ENCODE data around the gene CUTC.
"Not testable (repeated sequence)": the region's sequence is repeated elsewhere in the genome, so short reads cannot be mapped to it uniquely, and the experiment has no call there.

CUTC gene, protein sequence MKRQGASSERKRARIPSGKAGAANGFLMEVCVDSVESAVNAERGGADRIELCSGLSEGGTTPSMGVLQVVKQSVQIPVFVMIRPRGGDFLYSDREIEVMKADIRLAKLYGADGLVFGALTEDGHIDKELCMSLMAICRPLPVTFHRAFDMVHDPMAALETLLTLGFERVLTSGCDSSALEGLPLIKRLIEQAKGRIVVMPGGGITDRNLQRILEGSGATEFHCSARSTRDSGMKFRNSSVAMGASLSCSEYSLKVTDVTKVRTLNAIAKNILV

GRCh38 chr10:99732033-99732842 is at the start of gene CUTC, which contains the start of gene COX15:
TSS of gene CUTC (plus strand) at chr10:99732234. CDS start at chr10:99732349, 115 bp downstream.
TSS of gene COX15 (minus strand) at chr10:99732127. CDS start at chr10:99732049, 78 bp downstream.
- peak; percentile 84 for DNase-seq (ENCODE audit: low spot score)

DNA sequence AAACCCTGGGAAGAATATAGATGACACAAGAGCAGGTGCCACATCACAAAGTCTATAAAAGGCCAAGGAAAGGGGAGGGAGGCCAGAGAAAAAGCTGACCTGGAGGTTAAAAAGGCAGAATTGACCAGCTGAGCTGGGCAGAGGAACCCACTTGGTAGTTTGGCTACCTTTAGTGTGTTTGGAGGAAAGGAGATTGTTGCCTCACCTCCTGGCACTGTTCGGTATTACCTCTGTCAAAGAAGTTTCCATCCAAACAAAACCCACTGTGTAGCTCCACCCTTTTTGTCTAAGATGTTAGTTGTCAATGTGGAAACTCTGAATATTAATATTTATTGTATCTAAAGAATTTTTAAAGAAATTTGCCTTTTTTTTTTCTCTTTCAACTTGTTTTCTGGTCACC is 49.3 kb upstream of the CUTC start:
- no peak for DNase-seq (ENCODE audit: low spot score)

- no peak for DNase-seq (ENCODE audit: low spot score)
Observed at GRCh38 chr10:99685597-99685967, 46.5 kb upstream of the CUTC start.

- DNase-seq (ENCODE audit: low spot score): no peak
Observed at GRCh38 chr10:99689461-99689860, 42.6 kb upstream of the CUTC start.

GRCh38 chr10:99693933-99694583 is 38.0 kb upstream of the CUTC start:
- no peak for DNase-seq (ENCODE audit: low spot score)

DNA sequence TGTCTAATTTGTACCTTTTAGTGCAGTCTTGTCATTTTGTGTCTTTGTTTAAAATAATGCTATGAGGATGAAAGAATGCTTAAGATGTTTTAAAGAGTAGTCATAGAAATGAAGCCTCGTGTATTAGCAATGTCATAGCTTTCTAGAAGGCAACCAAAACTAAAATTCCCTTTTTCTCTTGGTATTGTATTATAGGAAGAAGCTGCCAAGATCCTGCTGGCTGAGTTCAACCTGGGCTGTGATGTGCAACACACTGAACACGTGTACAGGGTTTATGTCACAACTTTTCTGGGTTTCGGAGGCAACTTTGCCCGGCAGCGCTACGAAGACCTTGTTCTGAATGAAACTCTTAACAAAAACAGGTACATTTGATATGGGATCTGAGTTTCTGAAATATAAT is 36.3 kb upstream of the CUTC start:
- DNase-seq (ENCODE audit: low spot score): no peak

DNA sequence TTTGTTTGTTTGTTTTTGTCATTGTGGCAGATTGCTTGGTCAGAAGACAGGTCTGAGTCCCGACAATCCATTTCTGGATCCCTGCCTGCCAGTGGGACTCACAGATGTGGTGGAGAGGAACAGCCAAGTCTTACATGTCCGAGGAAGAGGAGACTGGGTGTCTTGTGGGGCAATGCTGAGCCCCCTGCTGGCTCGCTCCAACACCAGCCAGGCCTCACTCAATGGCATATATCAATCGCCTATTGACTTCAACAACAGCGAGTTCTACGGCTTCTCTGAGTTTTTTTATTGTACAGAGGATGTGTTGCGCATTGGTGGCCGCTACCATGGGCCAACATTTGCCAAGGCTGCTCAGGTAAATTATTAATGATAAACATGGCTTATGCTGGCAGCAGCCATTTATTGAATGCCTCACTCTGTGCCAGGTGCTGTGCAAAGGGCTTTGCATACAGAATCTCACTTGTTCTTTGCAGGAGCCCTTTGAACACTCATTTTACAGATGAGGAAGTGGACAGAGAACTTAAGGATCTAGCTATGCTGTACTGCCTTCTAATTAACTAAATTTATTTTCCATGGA is 33.4 kb upstream of the CUTC start:
- no peak for DNase-seq (ENCODE audit: low spot score)

GRCh38 chr10:99700649-99701048 is 31.4 kb upstream of the CUTC start:
- no peak for DNase-seq (ENCODE audit: low spot score)

DNA sequence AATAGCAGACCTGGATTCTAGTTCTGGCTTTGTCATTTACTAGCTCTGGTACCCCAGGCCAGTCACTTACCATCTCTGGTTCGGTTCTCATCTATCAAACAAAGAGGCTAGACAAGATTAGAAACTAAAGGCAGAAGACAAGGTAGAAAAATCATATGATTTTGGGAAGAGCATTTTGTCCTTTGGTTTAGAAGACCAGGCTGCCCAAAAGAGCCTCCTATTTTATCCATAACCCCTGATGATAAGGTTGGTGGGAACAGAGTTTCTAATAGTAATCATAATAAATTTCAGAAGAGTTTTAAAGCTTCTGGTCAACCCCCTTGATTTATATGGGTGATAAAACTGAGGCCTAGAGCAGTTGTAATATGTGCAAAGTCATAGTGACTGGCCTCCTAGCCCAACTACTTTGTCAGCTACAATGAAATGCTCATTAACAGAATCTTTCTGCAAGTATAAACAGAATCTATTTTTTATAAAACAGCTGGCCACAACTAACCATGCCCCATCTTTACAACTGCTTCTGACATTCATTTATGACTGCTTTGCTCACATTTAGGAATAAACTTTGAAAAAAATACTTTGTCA is 23.5 kb upstream of the CUTC start:
- no peak for DNase-seq (ENCODE audit: low spot score)

GRCh38 chr10:99709480-99710229 is 22.4 kb upstream of the CUTC start:
- no peak for DNase-seq (ENCODE audit: low spot score)

- DNase-seq (ENCODE audit: low spot score): peak; percentile 14
Observed at GRCh38 chr10:99711129-99711719, 20.8 kb upstream of the CUTC start.

- no peak for DNase-seq (ENCODE audit: low spot score)
Observed at GRCh38 chr10:99714446-99714845, 17.6 kb upstream of the CUTC start.

GRCh38 chr10:99720387-99720786 is 11.6 kb upstream of the CUTC start:
- DNase-seq (ENCODE audit: low spot score): no peak

DNA sequence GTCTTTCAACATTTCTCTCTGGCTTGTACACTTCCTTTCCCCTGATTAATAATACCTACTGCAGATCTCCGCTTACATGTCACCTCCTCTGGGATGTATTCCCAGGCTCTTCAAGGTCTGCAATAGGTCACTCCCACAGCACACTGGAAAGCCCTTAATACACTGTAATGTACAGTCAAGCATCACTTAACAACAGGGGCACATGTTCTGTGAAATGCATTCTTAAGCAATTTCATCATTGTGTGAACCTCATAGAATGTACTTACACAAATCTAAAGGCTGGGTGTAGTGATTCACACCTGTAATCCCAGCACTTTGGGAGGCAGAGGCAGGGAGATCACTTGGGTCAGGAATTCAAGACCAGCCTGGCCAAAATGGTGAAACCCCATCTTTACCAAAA is 2.0 kb upstream of the CUTC start:
- DNase-seq (ENCODE audit: low spot score): no peak

GRCh38 chr10:99731306-99732032 is 565 bp upstream of the CUTC start:
- no peak for DNase-seq (ENCODE audit: low spot score)

DNA sequence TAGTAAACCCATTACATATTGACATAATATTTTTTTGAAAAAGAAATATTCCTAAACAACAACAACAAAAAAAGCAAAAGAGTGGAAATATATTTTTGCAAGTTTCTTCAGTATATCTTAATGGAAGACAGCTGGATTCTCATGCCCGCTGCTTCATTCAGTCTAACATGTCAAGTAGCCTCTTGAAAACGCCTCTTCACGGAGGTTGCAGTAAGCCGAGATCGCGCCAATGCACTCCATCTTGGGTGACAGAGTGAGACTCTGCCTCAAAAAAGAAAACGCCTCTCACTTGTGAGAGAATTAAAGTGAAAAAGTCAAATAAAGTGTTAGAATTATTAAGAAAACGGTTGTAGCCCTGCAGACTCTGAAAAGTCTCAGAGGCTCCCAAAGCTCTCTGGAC is 1.3 kb downstream of the CUTC start:
- DNase-seq (ENCODE audit: low spot score): no peak

DNA sequence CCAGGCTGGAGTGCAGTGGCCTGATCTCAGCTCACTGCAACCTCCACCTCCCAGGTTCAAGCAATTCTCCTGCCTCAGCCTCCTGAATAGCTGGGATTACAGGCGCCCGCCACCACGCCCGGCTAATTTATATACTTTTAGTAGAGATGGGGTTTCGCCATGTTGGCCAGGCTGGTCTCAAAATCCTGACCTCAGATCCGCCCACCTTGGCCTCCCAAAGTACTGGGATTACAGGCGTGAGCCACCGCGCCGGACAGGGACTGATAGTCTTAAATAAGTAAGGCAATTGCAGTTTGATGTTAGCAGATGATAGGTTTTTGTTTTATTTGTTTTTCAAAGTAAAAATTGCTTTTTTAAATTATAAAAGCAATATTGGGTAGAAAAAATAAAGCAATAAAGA is 2.1 kb downstream of the CUTC start:
- not testable (repeated sequence) for DNase-seq (ENCODE audit: low spot score)

DNA sequence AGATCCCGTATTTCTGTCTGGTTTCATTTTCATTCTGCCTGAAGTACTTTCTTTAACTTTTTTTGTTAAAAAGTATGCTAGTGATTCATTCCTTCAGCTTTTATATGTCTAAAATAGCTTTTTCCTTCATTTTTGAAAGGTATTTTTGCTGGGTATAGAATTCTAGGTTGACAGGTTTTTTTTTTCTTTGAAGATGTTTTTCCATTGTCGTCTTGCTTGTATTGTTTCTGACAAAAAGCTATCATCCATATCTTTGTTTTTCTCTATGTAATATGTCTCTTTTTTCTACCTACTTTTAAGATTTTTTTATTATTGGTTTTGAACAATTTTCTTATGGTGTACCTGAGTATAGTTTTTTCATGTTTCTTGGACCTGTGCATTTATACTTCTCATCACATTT is 8.2 kb downstream of the CUTC start:
- no peak for DNase-seq (ENCODE audit: low spot score)

GRCh38 chr10:99740933-99741559 is 9.0 kb downstream of the CUTC start:
- no peak for DNase-seq (ENCODE audit: low spot score)

GRCh38 chr10:99742254-99742653 is 10.2 kb downstream of the CUTC start:
- no peak for DNase-seq (ENCODE audit: low spot score)

Data from COLO829 (cell line).